Mesenchymal stem cell (in vitro differentiated cells and primary cell): ENCODE measurements around the gene UQCRQ.

Experiments used
- DNase-seq: peaks from one replicate; pipeline ENCODE4 v3.0.0-alpha.2; 2013
- H2AFZ ChIP-seq: one replicate; pipeline ENCODE4 v1.6.1; 2013; ENCODE audit warnings: low read depth, mild to moderate bottlenecking, control low read depth, inconsistent platforms, low read length, moderate library complexity
- H2AK5ac ChIP-seq: 2 replicates; pipeline ENCODE4 v1.6.1; 2013; ENCODE audit warnings: low read length, moderate library complexity, mild to moderate bottlenecking, inconsistent platforms; ENCODE audit not compliant: severe bottlenecking
- H2BK120ac ChIP-seq: one replicate; pipeline ENCODE4 v1.6.1; 2013; ENCODE audit warnings: low read depth, mild to moderate bottlenecking, inconsistent platforms, low read length, moderate library complexity
- H2BK12ac ChIP-seq, 2 experiments: one replicate each; pipeline ENCODE4 v1.6.1; 2013; ENCODE audit warnings: inconsistent platforms in 2 of 2, low read length in 2 of 2, mild to moderate bottlenecking in 2 of 2, moderate library complexity in 2 of 2, control low read depth in 1 of 2
- H2BK15ac ChIP-seq: one replicate; pipeline ENCODE4 v1.6.1; 2013; ENCODE audit warnings: mild to moderate bottlenecking, low read depth, inconsistent platforms; ENCODE audit not compliant: poor library complexity, severe bottlenecking
- H2BK5ac ChIP-seq: 2 replicates; pipeline ENCODE4 v1.6.1; 2013; ENCODE audit warnings: low read depth, mild to moderate bottlenecking, low read length, control low read depth, inconsistent platforms; ENCODE audit not compliant: poor library complexity, severe bottlenecking
- H3K14ac ChIP-seq, 2 experiments: one replicate each; pipeline ENCODE4 v1.6.1; 2013; ENCODE audit warnings: inconsistent platforms in 2 of 2, low read length in 2 of 2, control low read depth in 1 of 2, mild to moderate bottlenecking in 1 of 2, moderate library complexity in 1 of 2
- H3K18ac ChIP-seq, 2 experiments: one replicate each; pipeline ENCODE4 v1.6.1; 2013; ENCODE audit warnings: inconsistent platforms in 2 of 2, low read length in 2 of 2, control low read depth in 1 of 2, low read depth in 1 of 2, mild to moderate bottlenecking in 1 of 2
- H3K23ac ChIP-seq, 2 experiments: one replicate each; pipeline ENCODE4 v1.6.1; 2013; ENCODE audit warnings: inconsistent platforms in 2 of 2, low read length in 2 of 2, mild to moderate bottlenecking in 2 of 2, moderate library complexity in 2 of 2, control low read depth in 1 of 2
- H3K27ac ChIP-seq: 2 replicates; pipeline ENCODE4 v1.5.1; 2013; ENCODE audit warnings: mild to moderate bottlenecking, moderate library complexity, low read length, control low read depth, inconsistent platforms; ENCODE audit not compliant: poor library complexity, severe bottlenecking
- H3K27me3 ChIP-seq, 2 experiments: 2 replicates each; pipeline versions ENCODE4 v1.6.1 to v1.7.0; 2013; ENCODE audit warnings: low read length in 2 of 2, mild to moderate bottlenecking in 2 of 2, moderate library complexity in 2 of 2, control low read depth in 1 of 2, inconsistent platforms in 1 of 2; ENCODE audit not compliant: control insufficient read depth in 1 of 2, insufficient read depth in 1 of 2
- H3K36me3 ChIP-seq, 2 experiments: 2 replicates each; pipeline versions ENCODE4 v1.6.1 to v1.7.0; 2013; ENCODE audit warnings: low read length in 2 of 2, control low read depth in 1 of 2, inconsistent platforms in 1 of 2, low read depth in 1 of 2, mild to moderate bottlenecking in 1 of 2; ENCODE audit not compliant: insufficient read depth in 2 of 2, control insufficient read depth in 1 of 2
- H3K4ac ChIP-seq, 2 experiments: one replicate each; pipeline ENCODE4 v1.6.1; 2013; ENCODE audit warnings: inconsistent platforms in 2 of 2, low read length in 2 of 2, mild to moderate bottlenecking in 2 of 2, moderate library complexity in 2 of 2, control low read depth in 1 of 2, low read depth in 1 of 2
- H3K4me1 ChIP-seq: 2 replicates; pipeline ENCODE4 v1.6.1; 2013; ENCODE audit warnings: low read depth, low read length, control low read depth; ENCODE audit not compliant: control insufficient read depth, insufficient read depth
- H3K4me2 ChIP-seq: 2 replicates; pipeline ENCODE4 v1.6.1; 2013; ENCODE audit warnings: low read length, mild to moderate bottlenecking, inconsistent platforms; ENCODE audit not compliant: poor library complexity, severe bottlenecking
- H3K4me3 ChIP-seq, 2 experiments: 2 replicates each; pipeline versions ENCODE4 v1.5.1 to v1.7.0; 2013; ENCODE audit warnings: low read length in 2 of 2, mild to moderate bottlenecking in 2 of 2, control low read depth in 1 of 2, low read depth in 1 of 2; ENCODE audit not compliant: insufficient read depth in 1 of 2
- H3K79me1 ChIP-seq: replicated peaks from 2 replicates; pipeline ENCODE4 v1.6.1; 2013; ENCODE audit warnings: mild to moderate bottlenecking, control low read depth, low read length, inconsistent platforms; ENCODE audit not compliant: poor library complexity, severe bottlenecking
- H3K9ac ChIP-seq: 2 replicates; pipeline ENCODE4 v1.7.0; 2013; ENCODE audit warnings: mild to moderate bottlenecking, low read length, moderate library complexity
- H3K9me3 ChIP-seq: 2 replicates; pipeline ENCODE4 v1.7.0; 2013; ENCODE audit warnings: mild to moderate bottlenecking, low read length; ENCODE audit not compliant: control insufficient read depth
- H4K8ac ChIP-seq: one replicate; pipeline ENCODE4 v1.6.1; 2013; ENCODE audit warnings: inconsistent platforms, mild to moderate bottlenecking, low read length, moderate library complexity
- H4K91ac ChIP-seq: one replicate; pipeline ENCODE4 v1.6.1; 2013; ENCODE audit warnings: mild to moderate bottlenecking, low read length, inconsistent platforms
- WGBS: methylation state at CpG from one replicate; pipeline ENCODE4 v1.1.7; 2013; ENCODE audit warnings: mixed read lengths; 5-methylcytosine and 5-hydroxymethylcytosine counted together

UQCRQ gene

GRCh38 chr5:132824426-132824825 is 42.0 kb upstream of the UQCRQ start:
- no peak overlapping the region for H3K27ac ChIP-seq
- H4K91ac ChIP-seq = no peak overlapping the region
- no peak overlapping the region for H3K4me3 ChIP-seq

GRCh38 chr5:132825033-132825833 is 41.2 kb upstream of the UQCRQ start:
- Histone ChIP-seq H2AK5ac (no peak overlapping the region), H3K9ac (no peak overlapping the region), H3K4me2 (no peak overlapping the region), H3K27me3 (no peaks in the 10 kb centered on the region), H3K23ac (no peak overlapping the region), H3K14ac (peak overlapping the region in 1 of 2 experiments; percentile 38), H3K4me3 (no peak overlapping the region), H2BK5ac (no peak overlapping the region), H2BK120ac (no peak overlapping the region), H2AFZ (peak overlapping the region; percentile 18), H3K4ac (peak overlapping the region in 1 of 2 experiments; percentile 12), H2BK15ac (peak overlapping the region; percentile 44), H3K9me3 (no peaks in the 10 kb centered on the region), H3K27ac (no peak overlapping the region), H3K4me1 (peaks cover 19% of the 10 kb centered on the region), H3K36me3 (peaks cover 11 to 14% of the 10 kb centered on the region in 2 experiments), H4K8ac (peak overlapping the region; percentile 67), H3K18ac (peak overlapping the region; percentile 42), H4K91ac (no peak overlapping the region), H2BK12ac (no peak overlapping the region), H3K79me1 (peaks cover 7% of the 10 kb centered on the region)
- 36% methylated on average over 67 of the region's 71 CpGs for WGBS
- DNase-seq = no peak

More at GRCh38 chr5:132824426-132824825, 42.0 kb upstream of the UQCRQ start:
- Histone ChIP-seq H3K4me1 (peaks cover 12% of the 10 kb centered on the region), H2BK12ac (no peak overlapping the region), H3K23ac (no peak overlapping the region), H3K9me3 (no peaks in the 10 kb centered on the region), H4K8ac (no peak overlapping the region), H3K14ac (no peak overlapping the region), H2BK120ac (no peak overlapping the region), H3K4ac (no peak overlapping the region), H2AFZ (no peak overlapping the region), H3K18ac (no peak overlapping the region), H2AK5ac (no peak overlapping the region), H3K9ac (no peak overlapping the region), H3K36me3 (peaks cover 11 to 14% of the 10 kb centered on the region in 2 experiments), H2BK15ac (no peak overlapping the region), H3K4me2 (no peak overlapping the region), H2BK5ac (no peak overlapping the region), H3K79me1 (peaks cover 7% of the 10 kb centered on the region), H3K27me3 (no peaks in the 10 kb centered on the region)
- DNase-seq = no peak
- WGBS = 95% methylated on average over 3 of the region's 3 CpGs

- Histone ChIP-seq H3K18ac (peak overlapping the region; percentile 15 to 42), H3K4me3 (no peak overlapping the region), H3K4me2 (no peak overlapping the region), H3K9ac (no peak overlapping the region), H2BK15ac (peak overlapping the region; percentile 44), H2BK12ac (peak overlapping the region in 1 of 2 experiments; percentile 46), H2AFZ (peak overlapping the region; percentile 18), H3K4me1 (peaks cover 25% of the 10 kb centered on the region), H3K27me3 (no peaks in the 10 kb centered on the region), H4K8ac (peak overlapping the region; percentile 53), H3K4ac (peak overlapping the region in 1 of 2 experiments; percentile 3), H3K9me3 (no peaks in the 10 kb centered on the region), H3K14ac (peak overlapping the region in 1 of 2 experiments; percentile 14), H2AK5ac (no peak overlapping the region), H3K79me1 (peaks cover 7% of the 10 kb centered on the region), H2BK120ac (no peak overlapping the region), H3K36me3 (peaks cover 11 to 14% of the 10 kb centered on the region in 2 experiments), H2BK5ac (no peak overlapping the region), H3K27ac (no peak overlapping the region), H4K91ac (no peak overlapping the region), H3K23ac (peak overlapping the region in 1 of 2 experiments; percentile 10)
- 38% methylated on average over 34 of the region's 43 CpGs for WGBS
- no peak for DNase-seq
Measured at GRCh38 chr5:132825834-132826391, 40.5 kb upstream of the UQCRQ start.

GRCh38 chr5:132826424-132827082 is 39.9 kb upstream of the UQCRQ start:
- H3K4ac ChIP-seq = no peak overlapping the region
- peak overlapping the region; percentile 54 for H2BK120ac ChIP-seq
- H3K27me3 ChIP-seq = no peaks in the 10 kb centered on the region
- DNase-seq = peak; percentile 65
- WGBS = 54% methylated on average over 6 of the region's 6 CpGs
- no peak overlapping the region for H2AK5ac ChIP-seq
- peaks cover 23% of the 10 kb centered on the region for H3K4me1 ChIP-seq
- H3K4me2 ChIP-seq = no peak overlapping the region
- H3K9me3 ChIP-seq = no peaks in the 10 kb centered on the region
- no peak overlapping the region for H4K91ac ChIP-seq
- no peak overlapping the region for H3K4me3 ChIP-seq
- H3K79me1 ChIP-seq = peaks cover 7% of the 10 kb centered on the region
- no peak overlapping the region for H3K14ac ChIP-seq
- no peak overlapping the region for H2BK12ac ChIP-seq
- peak overlapping the region in 1 of 2 experiments; percentile 15 for H3K18ac ChIP-seq
- no peak overlapping the region for H3K9ac ChIP-seq
- H4K8ac ChIP-seq = no peak overlapping the region
- peaks cover 11 to 14% of the 10 kb centered on the region in 2 experiments for H3K36me3 ChIP-seq
- no peak overlapping the region for H2BK5ac ChIP-seq
- H3K23ac ChIP-seq = no peak overlapping the region
- H3K27ac ChIP-seq = no peak overlapping the region
- H2BK15ac ChIP-seq = no peak overlapping the region
- H2AFZ ChIP-seq = no peak overlapping the region
